ENCODE data around the gene EFNA5. TPM values are rescaled to one million over a fixed set of nuclear protein-coding genes. Genes with fewer than 3 reads are reported as not detected.

Gene EFNA5
- total and polyA plus RNA-seq, 10 of the 15 experiments (the other 5 are each of a cell fraction or from before 2014, with no cell fraction given): 0.19 to 12.6 (median 3.9) TPM

DNA sequence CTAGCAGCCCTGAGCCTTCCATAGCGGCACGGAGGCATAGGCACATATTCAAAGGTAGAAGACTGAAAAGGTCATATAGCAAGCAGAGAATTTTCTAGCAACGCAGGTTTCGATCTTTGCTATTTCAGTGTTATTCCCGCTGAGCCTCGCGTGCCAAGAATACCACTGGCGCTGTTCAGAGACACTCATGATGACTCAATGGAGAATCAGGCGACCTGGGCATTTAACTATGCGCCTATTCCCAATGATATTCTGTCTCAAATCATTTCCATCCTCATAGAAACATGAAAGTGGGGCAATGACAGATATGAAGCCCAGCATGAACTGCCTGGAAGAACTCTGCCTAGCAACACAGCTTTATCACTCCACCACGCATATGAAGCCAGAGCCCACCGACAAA lies 59.9 kb downstream of the EFNA5 start (continued):
- TF ChIP-seq, protein P1, sequence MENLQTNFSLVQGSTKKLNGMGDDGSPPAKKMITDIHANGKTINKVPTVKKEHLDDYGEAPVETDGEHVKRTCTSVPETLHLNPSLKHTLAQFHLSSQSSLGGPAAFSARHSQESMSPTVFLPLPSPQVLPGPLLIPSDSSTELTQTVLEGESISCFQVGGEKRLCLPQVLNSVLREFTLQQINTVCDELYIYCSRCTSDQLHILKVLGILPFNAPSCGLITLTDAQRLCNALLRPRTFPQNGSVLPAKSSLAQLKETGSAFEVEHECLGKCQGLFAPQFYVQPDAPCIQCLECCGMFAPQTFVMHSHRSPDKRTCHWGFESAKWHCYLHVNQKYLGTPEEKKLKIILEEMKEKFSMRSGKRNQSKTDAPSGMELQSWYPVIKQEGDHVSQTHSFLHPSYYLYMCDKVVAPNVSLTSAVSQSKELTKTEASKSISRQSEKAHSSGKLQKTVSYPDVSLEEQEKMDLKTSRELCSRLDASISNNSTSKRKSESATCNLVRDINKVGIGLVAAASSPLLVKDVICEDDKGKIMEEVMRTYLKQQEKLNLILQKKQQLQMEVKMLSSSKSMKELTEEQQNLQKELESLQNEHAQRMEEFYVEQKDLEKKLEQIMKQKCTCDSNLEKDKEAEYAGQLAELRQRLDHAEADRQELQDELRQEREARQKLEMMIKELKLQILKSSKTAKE (IDR thresholded peaks at IDR 0.05; ENCODE audit: low read depth, poor library complexity, severe bottlenecking): no peak
- TF ChIP-seq CREM (IDR thresholded peaks at IDR 0.05; ENCODE audit: low read depth) (no peak), HDAC6 (IDR thresholded peaks at IDR 0.05; ENCODE audit: unreplicated experiment) (no peak)

- WGBS (ENCODE audit: insufficient coverage, insufficient replicate concordance, low lambda C conversion rate, missing lambda C conversion rate): 37% methylated on average over 9 of the region's 9 CpGs
- ATAC-seq (peak; percentile 57), DNase-seq (ENCODE audit: low read depth, low spot score) (no peak), FAIRE-seq (no peak)
- Histone ChIP-seq H3K79me2 (ENCODE audit: control insufficient read depth, insufficient read depth, low read length) (peaks cover 43% of the 10 kb centered on the region), H3K4me2 (ENCODE audit: control insufficient read depth, insufficient read depth) (peak overlapping the region; percentile 19; the same call in 1 of the 2 replicates), H3K9me3 (replicated peaks; ENCODE audit: control insufficient read depth, insufficient read depth, low read length) (peaks cover 2% of the 10 kb centered on the region; the same call in 2 of the 3 replicates), H3K4me1 (ENCODE audit: control insufficient read depth, insufficient read depth, low read length) (no peaks in the 10 kb centered on the region; the same call in 1 of the 2 replicates), H4K20me1 (ENCODE audit: control insufficient read depth, insufficient read depth) (no peaks in the 10 kb centered on the region), H3K36me3 (ENCODE audit: control insufficient read depth in 2 of 2, insufficient read depth in 2 of 2, low read length in 1 of 2) (no peaks in the 10 kb centered on the region), H3K27ac (ENCODE audit: control insufficient read depth, insufficient read depth) (no peak overlapping the region), H3K27me3 (replicated peaks in 1 of 2; ENCODE audit: control insufficient read depth in 2 of 2, insufficient read depth in 2 of 2, low read length in 1 of 2) (no peaks in the 10 kb centered on the region), H3K9ac (ENCODE audit: control insufficient read depth, insufficient read depth, low read length) (no peak overlapping the region), H2AFZ (ENCODE audit: control insufficient read depth, low read depth, low read length) (no peak overlapping the region), H3K4me3 (no peak overlapping the region)
- BruUV-seq (replicated peaks): no TSS peak
- intact Hi-C loops (cut with micrococcal nuclease; ENCODE audit: unreplicated experiment) (no loop called here), in situ Hi-C loops (cut with MboI) (no loop called here)
- ChIA-PET CTCF (interaction anchor here (1.9 kb wide), 1 partner anchor 12 kb away, joined by 5 read pairs; no protein-coding TSS in a partner anchor), SMC1A (ENCODE audit: uncharacterized antibody, unreplicated experiment) (interaction anchor here (1.7 to 2.1 kb wide), 4 partner anchors 9 to 66 kb away, joined by 4 to 7 read pairs (median 5); no protein-coding TSS in a partner anchor), RAD21 (ENCODE audit: unreplicated experiment) (interaction anchor here (0.5 to 2.0 kb wide), 6 partner anchors 19 to 74 kb away, joined by 3 to 6 read pairs (median 3); no protein-coding TSS in a partner anchor), POLR2A (interaction anchor here (0.6 kb wide), 1 partner anchor 308 kb away, joined by 4 read pairs; no protein-coding TSS in a partner anchor)
- TF ChIP-seq YY1 (IDR thresholded peaks at IDR 0.05; ENCODE audit: low read depth, low read length) (0 out of 2 replicates have a peak, but pooled peaks have one; percentile 31), RAD21 (IDR thresholded peaks at IDR 0.05; ENCODE audit: insufficient read depth, low read depth, low read length) (0 out of 2 replicates have a peak, but pooled peaks have one; percentile 5)
- TF ChIP-seq, protein P2, sequence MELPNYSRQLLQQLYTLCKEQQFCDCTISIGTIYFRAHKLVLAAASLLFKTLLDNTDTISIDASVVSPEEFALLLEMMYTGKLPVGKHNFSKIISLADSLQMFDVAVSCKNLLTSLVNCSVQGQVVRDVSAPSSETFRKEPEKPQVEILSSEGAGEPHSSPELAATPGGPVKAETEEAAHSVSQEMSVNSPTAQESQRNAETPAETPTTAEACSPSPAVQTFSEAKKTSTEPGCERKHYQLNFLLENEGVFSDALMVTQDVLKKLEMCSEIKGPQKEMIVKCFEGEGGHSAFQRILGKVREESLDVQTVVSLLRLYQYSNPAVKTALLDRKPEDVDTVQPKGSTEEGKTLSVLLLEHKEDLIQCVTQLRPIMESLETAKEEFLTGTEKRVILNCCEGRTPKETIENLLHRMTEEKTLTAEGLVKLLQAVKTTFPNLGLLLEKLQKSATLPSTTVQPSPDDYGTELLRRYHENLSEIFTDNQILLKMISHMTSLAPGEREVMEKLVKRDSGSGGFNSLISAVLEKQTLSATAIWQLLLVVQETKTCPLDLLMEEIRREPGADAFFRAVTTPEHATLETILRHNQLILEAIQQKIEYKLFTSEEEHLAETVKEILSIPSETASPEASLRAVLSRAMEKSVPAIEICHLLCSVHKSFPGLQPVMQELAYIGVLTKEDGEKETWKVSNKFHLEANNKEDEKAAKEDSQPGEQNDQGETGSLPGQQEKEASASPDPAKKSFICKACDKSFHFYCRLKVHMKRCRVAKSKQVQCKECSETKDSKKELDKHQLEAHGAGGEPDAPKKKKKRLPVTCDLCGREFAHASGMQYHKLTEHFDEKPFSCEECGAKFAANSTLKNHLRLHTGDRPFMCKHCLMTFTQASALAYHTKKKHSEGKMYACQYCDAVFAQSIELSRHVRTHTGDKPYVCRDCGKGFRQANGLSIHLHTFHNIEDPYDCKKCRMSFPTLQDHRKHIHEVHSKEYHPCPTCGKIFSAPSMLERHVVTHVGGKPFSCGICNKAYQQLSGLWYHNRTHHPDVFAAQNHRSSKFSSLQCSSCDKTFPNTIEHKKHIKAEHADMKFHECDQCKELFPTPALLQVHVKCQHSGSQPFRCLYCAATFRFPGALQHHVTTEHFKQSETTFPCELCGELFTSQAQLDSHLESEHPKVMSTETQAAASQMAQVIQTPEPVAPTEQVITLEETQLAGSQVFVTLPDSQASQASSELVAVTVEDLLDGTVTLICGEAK (IDR thresholded peaks at IDR 0.05; ENCODE audit: borderline replicate concordance): no peak
- TF ChIP-seq, protein P3, sequence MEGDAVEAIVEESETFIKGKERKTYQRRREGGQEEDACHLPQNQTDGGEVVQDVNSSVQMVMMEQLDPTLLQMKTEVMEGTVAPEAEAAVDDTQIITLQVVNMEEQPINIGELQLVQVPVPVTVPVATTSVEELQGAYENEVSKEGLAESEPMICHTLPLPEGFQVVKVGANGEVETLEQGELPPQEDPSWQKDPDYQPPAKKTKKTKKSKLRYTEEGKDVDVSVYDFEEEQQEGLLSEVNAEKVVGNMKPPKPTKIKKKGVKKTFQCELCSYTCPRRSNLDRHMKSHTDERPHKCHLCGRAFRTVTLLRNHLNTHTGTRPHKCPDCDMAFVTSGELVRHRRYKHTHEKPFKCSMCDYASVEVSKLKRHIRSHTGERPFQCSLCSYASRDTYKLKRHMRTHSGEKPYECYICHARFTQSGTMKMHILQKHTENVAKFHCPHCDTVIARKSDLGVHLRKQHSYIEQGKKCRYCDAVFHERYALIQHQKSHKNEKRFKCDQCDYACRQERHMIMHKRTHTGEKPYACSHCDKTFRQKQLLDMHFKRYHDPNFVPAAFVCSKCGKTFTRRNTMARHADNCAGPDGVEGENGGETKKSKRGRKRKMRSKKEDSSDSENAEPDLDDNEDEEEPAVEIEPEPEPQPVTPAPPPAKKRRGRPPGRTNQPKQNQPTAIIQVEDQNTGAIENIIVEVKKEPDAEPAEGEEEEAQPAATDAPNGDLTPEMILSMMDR (IDR thresholded peaks at IDR 0.05 in 2 of 3, conservative IDR thresholded peaks at IDR 0.05 in 1 of 3; ENCODE audit: control insufficient read depth in 2 of 3, extremely low read depth in 1 of 3, insufficient read depth in 1 of 3, low read depth in 3 of 3, low read length in 3 of 3): 0 out of 6 replicates have a peak, but pooled peaks of 1 of the 3 experiments have one; percentile 14
Observed at GRCh38 chr5:107607671-107608345, 62.9 kb downstream of the EFNA5 start.
